Gastrocnemius medialis (tissue), 4 donors: ENCODE measurements around the gene PCSK6. TPM values are rescaled to one million over a fixed set of nuclear protein-coding genes. Genes with fewer than 3 reads are reported as not detected.

Experiments used
- ATAC-seq, 2 donors: fragments of 150-250 bp; one replicate each; pipeline ENCODE4 v1.9.1; 2016
- DNase-seq, 2 donors: peaks; one replicate each; pipeline ENCODE4 v3.0.0-alpha.2; 2019
- H3K27ac ChIP-seq, 4 donors: fragments of 200-600 bp; sonication (generic); 1 replicate in 1 of 4; 2 replicates in 3 of 4; pipeline ENCODE4 v1.5.1; 2016 to 2018; ENCODE audit warnings: mild to moderate bottlenecking in 2 of 4, moderate library complexity in 1 of 4
- H3K27me3 ChIP-seq, 3 donors: fragments of 200-600 bp; sonication (generic) in 2 of 3; 1 replicate in 1 of 3; 2 replicates in 2 of 3; pipeline versions ENCODE4 v1.5.1 to v1.6.0; 2016 to 2019; ENCODE audit warnings: mild to moderate bottlenecking in 1 of 3, moderate library complexity in 1 of 3
- H3K36me3 ChIP-seq, 2 donors: fragments of 200-600 bp; sonication (generic) in 1 of 2; one replicate each; pipeline ENCODE4 v1.5.1; 2017 to 2018
- H3K4me1 ChIP-seq, 2 donors: fragments of 200-600 bp; sonication (generic) in 1 of 2; one replicate each; pipeline ENCODE4 v1.5.1; 2016 to 2017; ENCODE audit warnings: mild to moderate bottlenecking in 2 of 2
- H3K4me3 ChIP-seq, 4 donors: fragments of 200-600 bp; sonication (generic) in 3 of 4; 1 replicate in 1 of 4; 2 replicates in 3 of 4; pipeline ENCODE4 v1.5.1; 2016 to 2019; ENCODE audit warnings: mild to moderate bottlenecking in 2 of 4
- H3K9me3 ChIP-seq, 3 donors: fragments of 200-600 bp; sonication (generic) in 2 of 3; 1 replicate in 1 of 3; 2 replicates in 2 of 3; pipeline ENCODE4 v1.5.1; 2016 to 2019
- POLR2A ChIP-seq, 2 donors: fragments of 450-650 bp; IDR thresholded peaks; one replicate each; pipeline ENCODE4 v1.6.1; 2017; ENCODE audit warnings: antibody characterized with exemption in 2 of 2, mild to moderate bottlenecking in 2 of 2, moderate library complexity in 2 of 2
- in situ Hi-C, 4 donors: fragments of 200-750 bp; cut with MboI; loops; one replicate each; pipeline versions ENCODE4 v1.15.0 to v1.8.0; 2017; ENCODE audit warnings: low sequenced_read_pairs in 4 of 4
- intact Hi-C: fragments of 100-400 bp; cut with DNase I; formaldehyde crosslinking; loops from one replicate; pipeline ENCODE4 v1.15.1; 2023; ENCODE audit warnings: low total_unique reads
- total RNA-seq, 4 donors: library from RNA; depleted of rRNA; stranded (reverse); fragments of >200 nt; gene quantifications; one replicate each; pipeline versions ENCODE4 v1.1.0 to v1.2.3, GENCODE V29; 2016
- TF ChIP-seq, protein P1 (sequence below), 5 experiments: fragments of 450-650 bp in 3 of 5; fragments of 200-600 bp in 2 of 5; sonication (generic) in 2 of 5; IDR thresholded peaks in 4 of 5; conservative IDR thresholded peaks in 1 of 5; 1 replicate in 4 of 5; 2 replicates in 1 of 5; pipeline ENCODE4 v1.5.1; 2016 to 2019; ENCODE audit warnings: antibody characterized with exemption in 5 of 5, mild to moderate bottlenecking in 3 of 5, moderate library complexity in 3 of 5

PCSK6 gene
- total RNA-seq, 4 donors from 2014 or later, result 12.8 to 46.0 (median 23.6) TPM

- DNase-seq, result no peak
- ATAC-seq, result no peak
- Histone ChIP-seq H3K36me3 (no peaks in the 10 kb centered on the region), H3K9me3 (no peaks in the 10 kb centered on the region), H3K4me3 (no peak overlapping the region), H3K4me1 (peaks cover 9 to 23% of the 10 kb centered on the region in 2 donors), H3K27ac (peak overlapping the region in 3 of 4 donors; percentile 69 to 85 (median 74)), H3K27me3 (no peaks in the 10 kb centered on the region)
- intact Hi-C loops (no loop called here), in situ Hi-C loops (no loop called here)
- no peak for TF ChIP-seq POLR2A (IDR thresholded peaks at IDR 0.05)
- TF ChIP-seq, protein P1, sequence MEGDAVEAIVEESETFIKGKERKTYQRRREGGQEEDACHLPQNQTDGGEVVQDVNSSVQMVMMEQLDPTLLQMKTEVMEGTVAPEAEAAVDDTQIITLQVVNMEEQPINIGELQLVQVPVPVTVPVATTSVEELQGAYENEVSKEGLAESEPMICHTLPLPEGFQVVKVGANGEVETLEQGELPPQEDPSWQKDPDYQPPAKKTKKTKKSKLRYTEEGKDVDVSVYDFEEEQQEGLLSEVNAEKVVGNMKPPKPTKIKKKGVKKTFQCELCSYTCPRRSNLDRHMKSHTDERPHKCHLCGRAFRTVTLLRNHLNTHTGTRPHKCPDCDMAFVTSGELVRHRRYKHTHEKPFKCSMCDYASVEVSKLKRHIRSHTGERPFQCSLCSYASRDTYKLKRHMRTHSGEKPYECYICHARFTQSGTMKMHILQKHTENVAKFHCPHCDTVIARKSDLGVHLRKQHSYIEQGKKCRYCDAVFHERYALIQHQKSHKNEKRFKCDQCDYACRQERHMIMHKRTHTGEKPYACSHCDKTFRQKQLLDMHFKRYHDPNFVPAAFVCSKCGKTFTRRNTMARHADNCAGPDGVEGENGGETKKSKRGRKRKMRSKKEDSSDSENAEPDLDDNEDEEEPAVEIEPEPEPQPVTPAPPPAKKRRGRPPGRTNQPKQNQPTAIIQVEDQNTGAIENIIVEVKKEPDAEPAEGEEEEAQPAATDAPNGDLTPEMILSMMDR (IDR thresholded peaks at IDR 0.05 in 4 of 5, conservative IDR thresholded peaks at IDR 0.05 in 1 of 5), result no peak
Measured at GRCh38 chr15:101470548-101471239, 18.8 kb downstream of the PCSK6 start.

DNA sequence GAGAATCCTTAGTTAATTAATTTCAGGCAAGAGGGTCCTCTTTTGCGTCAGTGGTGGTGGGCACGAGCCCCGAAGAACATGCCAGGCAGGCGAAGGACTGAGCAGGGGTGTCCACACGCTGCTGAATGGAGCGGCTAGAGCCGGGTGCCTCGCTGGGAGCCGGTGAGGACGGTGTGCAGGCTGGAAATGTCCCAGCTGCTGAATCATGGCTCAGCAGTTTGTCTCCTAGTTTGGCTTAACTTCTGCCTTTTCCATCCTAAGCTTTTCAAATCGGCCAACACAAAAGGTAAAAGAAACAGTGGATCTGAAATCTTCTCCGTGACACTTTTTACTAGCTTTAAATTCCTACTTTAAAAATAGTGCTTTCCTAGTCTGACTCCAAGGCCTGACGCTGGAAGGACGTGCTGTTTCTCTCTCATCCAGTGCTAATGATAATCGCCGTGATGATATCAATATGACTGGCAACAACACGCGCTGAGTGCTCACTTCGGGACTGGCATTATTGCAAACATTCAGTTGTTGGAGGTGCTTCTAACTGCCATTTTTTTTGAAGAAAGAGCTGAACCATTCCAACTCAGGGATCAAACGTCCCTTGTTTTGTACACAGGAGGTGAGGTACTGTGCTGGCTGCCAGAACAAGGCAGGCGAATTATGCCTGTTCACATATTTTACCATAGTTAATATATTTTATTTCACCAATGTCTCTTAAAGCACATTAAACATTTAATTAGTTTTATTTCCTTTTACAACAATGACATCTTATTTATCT is 19.8 kb downstream of the PCSK6 start:
- Histone ChIP-seq H3K27ac (peak overlapping the region; percentile 56 to 85 (median 72)), H3K27me3 (no peaks in the 10 kb centered on the region), H3K4me1 (peaks cover 9 to 19% of the 10 kb centered on the region in 2 donors), H3K9me3 (no peaks in the 10 kb centered on the region), H3K4me3 (peak overlapping the region in 3 of 4 donors; percentile 18 to 32 (median 29)), H3K36me3 (no peaks in the 10 kb centered on the region)
- in situ Hi-C loops, result no loop called here
- intact Hi-C loops, result no loop called here
- peak in 1 of 2 donors; percentile 43 for TF ChIP-seq POLR2A (IDR thresholded peaks at IDR 0.05)
- TF ChIP-seq, protein P1 (IDR thresholded peaks at IDR 0.05 in 4 of 5, conservative IDR thresholded peaks at IDR 0.05 in 1 of 5), result no peak
- DNase-seq (no peak), ATAC-seq (peak; percentile 89 to 93)

DNA sequence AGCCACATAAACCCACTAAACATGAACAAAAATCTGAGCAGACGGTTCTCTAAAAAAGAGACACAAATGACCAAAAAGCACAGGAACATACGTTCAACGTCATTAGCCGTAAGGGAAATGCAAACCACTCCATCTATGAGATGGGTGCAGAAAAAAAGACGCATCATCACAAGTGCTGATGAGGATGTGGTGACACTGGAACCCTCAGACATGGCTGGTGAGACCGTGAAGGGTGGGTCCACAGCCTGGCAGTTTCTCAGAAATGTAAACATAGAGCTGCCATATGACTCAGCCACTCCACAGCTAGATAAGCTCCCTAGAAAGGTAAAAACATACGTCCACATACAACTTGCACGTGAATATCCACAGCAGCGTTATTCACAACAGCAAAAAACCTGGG is 23.3 kb downstream of the PCSK6 start:
- peaks cover 9 to 18% of the 10 kb centered on the region in 2 donors for H3K4me1 ChIP-seq
- no peak for ATAC-seq
- H3K9me3 ChIP-seq, result no peaks in the 10 kb centered on the region
- TF ChIP-seq, protein P1 (IDR thresholded peaks at IDR 0.05 in 4 of 5, conservative IDR thresholded peaks at IDR 0.05 in 1 of 5), result no peak
- TF ChIP-seq POLR2A (IDR thresholded peaks at IDR 0.05), result no peak
- intact Hi-C loops (no loop called here), in situ Hi-C loops (no loop called here)
- H3K36me3 ChIP-seq, result no peaks in the 10 kb centered on the region
- no peak overlapping the region for H3K4me3 ChIP-seq
- no peak overlapping the region for H3K27ac ChIP-seq
- DNase-seq, result no peak
- H3K27me3 ChIP-seq, result no peaks in the 10 kb centered on the region

- no peak for TF ChIP-seq POLR2A (IDR thresholded peaks at IDR 0.05)
- TF ChIP-seq, protein P1 (IDR thresholded peaks at IDR 0.05 in 4 of 5, conservative IDR thresholded peaks at IDR 0.05 in 1 of 5), result no peak
- Histone ChIP-seq H3K27me3 (no peaks in the 10 kb centered on the region), H3K4me1 (peaks cover 4 to 12% of the 10 kb centered on the region in 2 donors), H3K36me3 (no peaks in the 10 kb centered on the region), H3K9me3 (no peaks in the 10 kb centered on the region), H3K4me3 (no peak overlapping the region), H3K27ac (no peak overlapping the region)
- DNase-seq (no peak), ATAC-seq (no peak)
- intact Hi-C loops (no loop called here), in situ Hi-C loops (no loop called here)
Measured at GRCh38 chr15:101464999-101465669, 24.4 kb downstream of the PCSK6 start.
